Mesodermal cell (in vitro differentiated cells): ENCODE measurements around the gene EVX2.
A peak's percentile ranks its signal among the peaks of the same experiment; 100 is the strongest.

Experiments used
- H3K27ac ChIP-seq: 2 replicates; pipeline ENCODE4 v1.7.0; 2013; ENCODE audit warnings: mild to moderate bottlenecking, low read depth, low read length, moderate library complexity; ENCODE audit not compliant: severe bottlenecking
- H3K36me3 ChIP-seq: 2 replicates; pipeline ENCODE4 v1.7.1; 2013; ENCODE audit warnings: mild to moderate bottlenecking, low read length, moderate library complexity; ENCODE audit not compliant: control insufficient read depth, insufficient read depth
- H3K4me1 ChIP-seq: one replicate; pipeline ENCODE4 v1.7.1; 2013; ENCODE audit warnings: mild to moderate bottlenecking, low read length; ENCODE audit not compliant: insufficient read depth, control insufficient read depth, poor library complexity, severe bottlenecking
- H3K4me3 ChIP-seq: 2 replicates; pipeline ENCODE4 v1.7.0; 2013; ENCODE audit warnings: low read length, control low read depth, mild to moderate bottlenecking; ENCODE audit not compliant: insufficient read depth, poor library complexity, severe bottlenecking; ENCODE audit errors: extremely low read depth
- H3K9me3 ChIP-seq: 2 replicates; pipeline ENCODE4 v1.7.1; 2013; ENCODE audit warnings: mild to moderate bottlenecking, low read length, moderate library complexity; ENCODE audit not compliant: control insufficient read depth
- WGBS, 2 experiments: methylation state at CpG; one replicate each; pipeline ENCODE4 v1.1.5; 2013; ENCODE audit warnings: missing lambda C conversion rate in 2 of 2; ENCODE audit not compliant: insufficient coverage in 2 of 2; 5-methylcytosine and 5-hydroxymethylcytosine counted together

EVX2 gene

DNA sequence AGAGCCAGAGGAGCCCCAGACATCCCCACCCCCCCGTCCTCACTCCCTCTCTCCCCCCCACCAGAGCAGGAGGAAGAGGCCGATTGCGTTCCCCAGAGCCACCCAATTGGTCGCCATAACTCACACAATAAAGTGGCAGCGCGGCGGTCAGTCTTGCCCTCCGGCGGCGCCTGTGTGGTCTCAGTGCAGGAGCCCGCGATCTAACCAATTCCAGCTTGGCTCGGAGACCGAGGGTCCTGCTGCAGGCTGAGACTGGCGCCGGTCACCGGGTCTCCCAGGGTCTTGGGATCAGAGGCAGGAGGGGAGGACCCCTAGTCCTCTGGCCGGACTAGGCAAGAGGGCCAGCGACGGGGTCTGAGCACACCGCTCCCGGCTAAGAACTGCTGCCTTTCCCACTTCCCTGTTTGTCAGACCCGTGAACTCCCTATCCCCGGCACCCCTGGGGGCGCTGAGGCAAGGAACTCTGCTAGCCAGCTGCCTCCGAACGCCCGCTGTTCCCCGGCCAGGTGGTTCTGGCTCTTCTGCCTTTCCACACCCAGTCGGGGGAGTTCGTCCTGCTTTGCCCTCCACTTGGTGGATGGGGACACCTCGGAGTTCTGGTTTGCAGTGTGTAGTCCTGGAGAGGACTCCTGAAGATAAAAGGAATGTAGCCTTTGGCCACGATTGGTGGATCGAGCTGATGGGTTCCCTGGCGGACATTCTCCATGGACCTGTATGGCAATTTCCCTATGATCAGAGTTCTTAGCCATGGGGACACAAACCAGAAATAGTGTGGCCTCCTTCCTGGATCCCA lies 14.8 kb upstream of the EVX2 start:
- no peak overlapping the region for H3K27ac ChIP-seq
- H3K9me3 ChIP-seq, result no peaks in the 10 kb centered on the region
- 1% methylated on average over 24 to 25 of the region's 35 CpGs for WGBS, 2 experiments
- no peak overlapping the region for H3K4me3 ChIP-seq
- no peaks in the 10 kb centered on the region for H3K4me1 ChIP-seq
- H3K36me3 ChIP-seq, result no peaks in the 10 kb centered on the region

DNA sequence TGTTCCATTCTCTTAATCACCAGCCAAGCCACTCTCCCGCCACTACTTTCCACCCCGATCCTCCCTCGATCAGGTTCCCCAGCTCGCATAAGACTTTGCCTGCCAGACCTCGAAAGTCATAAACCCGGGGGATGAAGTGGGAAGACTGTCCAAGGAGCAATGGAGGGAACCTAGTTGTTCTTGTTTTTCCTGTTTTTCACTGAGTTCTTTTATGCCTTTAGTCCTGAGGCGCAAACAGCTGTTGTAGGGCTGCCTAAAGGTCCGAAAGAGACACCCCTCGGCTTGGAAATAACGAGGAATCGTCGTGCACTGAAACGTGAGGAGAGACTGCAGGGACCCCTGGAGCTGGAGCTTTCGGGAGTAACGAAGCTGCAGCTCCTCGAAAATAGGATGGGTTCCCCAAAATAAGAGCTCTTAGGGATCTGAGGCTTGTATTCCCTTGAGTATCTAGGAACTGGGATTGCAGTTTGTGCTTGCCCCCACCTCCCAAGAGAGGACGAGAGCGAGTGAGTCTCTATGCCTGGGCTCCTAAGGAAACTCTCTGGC lies 14.1 kb upstream of the EVX2 start:
- 0 to 2% methylated on average over 11 to 12 of the region's 18 CpGs for WGBS, 2 experiments
- no peaks in the 10 kb centered on the region for H3K36me3 ChIP-seq
- H3K4me1 ChIP-seq, result no peaks in the 10 kb centered on the region
- no peak overlapping the region for H3K4me3 ChIP-seq
- no peaks in the 10 kb centered on the region for H3K9me3 ChIP-seq
- H3K27ac ChIP-seq, result no peak overlapping the region

DNA sequence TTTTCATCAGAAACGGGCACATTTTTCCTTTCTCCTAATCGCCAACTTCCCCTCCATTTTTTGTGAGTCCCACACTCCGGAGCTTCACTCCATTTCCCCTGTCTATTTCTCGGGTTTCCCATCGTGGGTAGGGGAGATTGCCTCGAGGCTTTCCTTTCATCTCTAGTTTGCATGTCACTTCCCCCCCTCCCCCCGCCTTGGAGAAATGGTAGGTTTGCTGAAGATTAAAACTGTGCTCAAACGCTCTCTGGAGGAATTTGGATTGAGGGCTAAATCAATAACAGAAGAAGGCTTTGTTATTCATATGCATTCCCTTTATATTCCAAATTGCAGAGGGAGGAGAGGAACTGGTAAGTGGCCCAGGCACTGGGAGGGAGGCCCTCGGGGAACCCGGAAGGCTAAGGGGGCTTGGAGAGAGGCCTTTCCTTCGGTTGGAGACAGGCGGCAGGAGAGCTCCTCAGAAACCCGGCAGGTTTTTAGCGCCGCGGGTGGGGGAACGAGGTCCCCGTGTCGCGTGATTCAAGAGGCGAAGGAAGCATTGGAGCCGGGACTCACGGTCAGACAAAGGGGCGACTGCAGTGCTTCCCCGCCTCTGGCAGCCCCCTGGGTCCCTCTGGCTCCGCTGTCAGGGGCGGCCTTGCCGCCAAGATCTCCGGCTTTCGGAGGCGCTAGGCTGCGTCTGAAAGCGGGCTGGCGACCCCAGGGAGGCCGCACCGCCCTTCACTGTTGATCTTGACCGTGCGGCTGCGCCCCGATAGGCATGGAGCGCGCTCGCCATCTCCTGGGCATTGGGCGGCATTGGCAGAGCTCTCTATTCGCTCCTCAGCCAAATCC lies 13.4 kb upstream of the EVX2 start:
- Histone ChIP-seq H3K27ac (no peak overlapping the region), H3K4me3 (peak overlapping the region; percentile 20), H3K36me3 (no peaks in the 10 kb centered on the region), H3K9me3 (no peaks in the 10 kb centered on the region), H3K4me1 (no peaks in the 10 kb centered on the region)
- 0% methylated on average over 33 to 40 of the region's 45 CpGs for WGBS, 2 experiments

DNA sequence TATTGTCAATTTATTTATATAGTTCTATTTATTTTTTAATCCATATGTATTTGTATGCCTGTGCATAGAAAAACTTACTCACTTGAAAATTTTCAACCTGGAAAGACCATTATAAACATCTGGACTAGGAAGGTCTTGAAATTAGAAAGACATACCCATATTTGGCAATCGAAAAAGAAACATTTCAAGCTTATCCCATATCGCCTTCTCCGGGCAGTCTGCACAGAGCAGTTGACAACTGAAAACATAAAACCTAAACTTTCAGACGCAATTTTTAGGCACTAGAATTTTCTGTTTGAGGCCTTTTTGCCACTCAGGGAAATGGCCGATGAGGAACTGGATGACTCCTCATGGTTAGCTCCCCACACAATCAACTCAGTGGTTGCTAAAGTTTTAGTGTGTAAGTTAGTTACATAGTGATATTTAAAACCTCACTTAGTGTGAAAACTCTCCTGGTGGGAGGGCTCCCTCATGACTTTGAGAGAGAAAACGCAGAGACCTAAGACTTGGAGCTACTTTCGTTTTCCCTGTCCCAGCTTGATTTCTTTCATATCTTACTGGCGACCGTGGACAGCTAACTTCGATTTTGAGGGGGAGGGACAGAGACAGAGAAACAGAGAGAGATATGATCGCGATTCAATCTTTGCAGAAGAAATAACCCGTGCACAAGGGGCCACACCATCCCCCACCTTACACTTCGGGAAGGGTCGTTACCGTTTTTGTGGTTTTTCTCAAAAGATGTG lies 12.7 kb upstream of the EVX2 start:
- H3K27ac ChIP-seq, result no peak overlapping the region
- no peaks in the 10 kb centered on the region for H3K36me3 ChIP-seq
- H3K9me3 ChIP-seq, result no peaks in the 10 kb centered on the region
- H3K4me1 ChIP-seq, result no peaks in the 10 kb centered on the region
- 0 to 4% methylated on average over 7 to 14 of the region's 16 CpGs for WGBS, 2 experiments
- H3K4me3 ChIP-seq, result no peak overlapping the region

DNA sequence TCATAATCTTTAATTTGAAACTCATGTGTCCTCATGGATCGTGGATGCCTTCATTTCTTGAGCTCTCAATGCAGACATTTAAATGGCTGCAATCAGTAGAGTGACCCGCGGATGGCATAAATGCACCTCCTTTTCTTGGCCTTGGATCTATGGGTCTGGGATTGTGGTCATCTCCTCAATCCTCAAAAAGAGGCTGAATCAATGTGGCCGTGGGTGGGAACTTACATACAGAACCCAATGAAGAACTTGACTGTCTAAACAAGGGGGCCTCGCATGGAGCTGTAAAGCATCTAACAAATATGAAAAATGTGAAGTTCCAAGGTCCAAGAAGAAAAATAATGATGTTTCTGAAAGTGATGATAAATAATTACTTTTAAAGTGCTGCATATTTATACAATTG lies 11.7 kb upstream of the EVX2 start:
- H3K4me1 ChIP-seq, result no peaks in the 10 kb centered on the region
- no peaks in the 10 kb centered on the region for H3K9me3 ChIP-seq
- 14 to 17% methylated on average over 2 to 5 of the region's 5 CpGs for WGBS, 2 experiments
- no peaks in the 10 kb centered on the region for H3K36me3 ChIP-seq
- no peak overlapping the region for H3K27ac ChIP-seq
- H3K4me3 ChIP-seq, result no peak overlapping the region

DNA sequence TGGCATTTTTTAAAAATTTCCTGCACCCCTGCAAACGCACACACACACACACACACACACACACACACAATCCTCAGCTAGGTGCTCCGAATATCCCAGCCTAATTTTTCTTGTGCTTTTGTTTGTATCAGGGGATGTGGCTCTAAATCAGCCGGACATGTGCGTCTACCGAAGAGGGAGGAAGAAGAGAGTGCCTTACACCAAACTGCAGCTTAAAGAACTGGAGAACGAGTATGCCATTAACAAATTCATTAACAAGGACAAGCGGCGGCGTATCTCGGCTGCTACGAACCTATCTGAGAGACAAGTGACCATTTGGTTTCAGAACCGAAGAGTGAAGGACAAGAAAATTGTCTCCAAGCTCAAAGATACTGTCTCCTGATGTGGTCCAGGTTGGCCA lies 10.6 kb upstream of the EVX2 start:
- no peaks in the 10 kb centered on the region for H3K4me1 ChIP-seq
- H3K4me3 ChIP-seq, result no peak overlapping the region

DNA sequence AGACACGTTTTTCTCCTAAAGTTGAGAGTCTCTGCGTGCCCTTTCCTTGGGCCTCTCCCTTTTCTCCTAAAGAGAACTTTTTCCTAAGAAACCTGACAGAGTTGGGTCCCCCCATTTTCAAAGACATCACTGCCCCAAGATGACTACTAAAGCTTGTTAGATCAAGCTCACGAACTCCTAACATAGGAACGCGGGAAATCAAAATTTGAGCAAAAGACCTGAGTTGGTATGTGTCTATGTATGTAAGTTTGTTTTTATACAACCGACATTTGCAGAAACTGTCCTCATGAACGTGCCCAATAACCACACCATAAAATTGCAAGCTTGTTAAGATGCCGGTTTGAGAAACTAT lies 10.1 kb upstream of the EVX2 start:
- WGBS, 2 experiments, result 5 to 17% methylated on average over 1 to 2 of the region's 8 CpGs

More for the DNA sequence above, 10.6 kb upstream of the EVX2 start:
- WGBS, 2 experiments, result 3 to 4% methylated on average over 6 to 7 of the region's 12 CpGs
- Histone ChIP-seq H3K9me3 (no peaks in the 10 kb centered on the region), H3K36me3 (no peaks in the 10 kb centered on the region), H3K27ac (no peak overlapping the region)

DNA sequence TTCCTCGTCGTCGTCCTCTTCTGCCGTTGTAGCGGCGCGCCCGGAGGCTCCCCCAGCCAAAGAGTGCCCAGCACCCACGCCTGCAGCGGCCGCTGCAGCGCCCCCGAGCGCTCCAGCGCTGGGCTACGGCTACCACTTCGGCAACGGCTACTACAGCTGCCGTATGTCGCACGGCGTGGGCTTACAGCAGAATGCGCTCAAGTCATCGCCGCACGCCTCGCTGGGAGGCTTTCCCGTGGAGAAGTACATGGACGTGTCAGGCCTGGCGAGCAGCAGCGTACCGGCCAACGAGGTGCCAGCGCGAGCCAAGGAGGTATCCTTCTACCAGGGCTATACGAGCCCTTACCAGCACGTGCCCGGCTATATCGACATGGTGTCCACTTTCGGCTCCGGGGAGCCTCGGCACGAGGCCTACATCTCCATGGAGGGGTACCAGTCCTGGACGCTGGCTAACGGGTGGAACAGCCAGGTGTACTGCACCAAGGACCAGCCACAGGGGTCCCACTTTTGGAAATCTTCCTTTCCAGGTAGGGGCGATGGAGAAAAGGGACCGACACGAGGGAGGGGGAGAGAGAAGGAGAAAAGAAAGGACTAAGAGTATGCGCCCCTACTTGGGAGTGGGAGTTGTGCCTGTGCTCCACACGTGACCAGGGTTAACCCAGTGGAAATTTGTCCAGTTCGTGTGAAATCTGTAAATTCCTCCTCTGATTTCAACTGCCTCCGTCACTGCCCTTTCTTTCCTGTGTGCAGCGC lies 9.6 kb upstream of the EVX2 start:
- Histone ChIP-seq H3K4me1 (no peaks in the 10 kb centered on the region), H3K9me3 (no peaks in the 10 kb centered on the region), H3K36me3 (no peaks in the 10 kb centered on the region), H3K27ac (no peak overlapping the region), H3K4me3 (peak overlapping the region; percentile 31)
- 1 to 3% methylated on average over 45 to 52 of the region's 53 CpGs for WGBS, 2 experiments

More for the DNA sequence above, 10.1 kb upstream of the EVX2 start:
- Histone ChIP-seq H3K9me3 (no peaks in the 10 kb centered on the region), H3K36me3 (no peaks in the 10 kb centered on the region), H3K27ac (no peak overlapping the region), H3K4me1 (no peaks in the 10 kb centered on the region), H3K4me3 (no peak overlapping the region)

DNA sequence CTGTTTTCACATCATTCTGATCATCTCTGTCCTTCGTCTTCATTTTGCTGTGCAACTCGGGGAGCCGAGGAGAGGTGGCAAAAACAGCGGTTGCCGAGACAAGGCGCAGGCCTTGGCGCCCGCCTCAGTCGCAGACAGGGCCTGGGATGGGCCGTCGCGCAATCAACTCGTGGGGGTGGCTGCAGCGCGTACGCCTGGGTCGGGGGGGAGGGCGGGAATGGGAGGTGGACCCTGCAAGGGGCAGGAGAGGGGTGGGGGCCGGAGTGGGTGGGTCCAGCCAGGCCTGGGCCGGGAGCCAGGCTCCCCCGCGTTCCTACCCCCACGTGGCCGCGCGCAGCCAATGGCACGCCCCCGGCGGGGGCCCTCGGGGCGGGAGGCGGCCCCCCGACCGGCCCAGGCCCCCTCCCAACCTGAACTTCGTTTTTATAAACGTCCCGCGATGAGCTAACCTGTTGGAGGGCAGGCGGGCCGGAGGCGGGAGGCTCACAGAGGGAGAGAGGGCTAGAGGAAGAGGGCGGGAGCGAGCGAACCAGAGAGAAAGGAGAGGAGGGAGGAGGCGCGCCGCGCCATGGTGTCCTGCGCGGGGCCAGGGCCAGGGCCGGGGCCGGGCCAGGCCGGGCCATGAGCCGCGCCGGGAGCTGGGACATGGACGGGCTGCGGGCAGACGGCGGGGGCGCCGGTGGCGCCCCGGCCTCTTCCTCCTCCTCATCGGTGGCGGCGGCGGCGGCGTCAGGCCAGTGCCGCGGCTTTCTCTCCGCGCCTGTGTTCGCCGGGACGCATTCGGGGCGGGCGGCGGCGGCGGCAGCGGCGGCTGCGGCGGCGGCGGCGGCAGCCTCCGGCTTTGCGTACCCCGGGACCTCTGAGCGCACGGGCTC lies 8.7 kb upstream of the EVX2 start, which contains the start of gene HOXD13:
TSS of gene HOXD13 (plus strand) at position 452 of the 875 bp plus-strand sequence. CDS start at position 622, 170 bp downstream.
- Histone ChIP-seq H3K9me3 (no peaks in the 10 kb centered on the region), H3K4me1 (peaks cover 5% of the 10 kb centered on the region), H3K27ac (no peak within 1 kb of the TSS), H3K4me3 (peak within 1 kb of the TSS; percentile 31), H3K36me3 (no peaks in the 10 kb centered on the region)
- 1% methylated on average over 38 to 64 of the region's 95 CpGs for WGBS, 2 experiments
